ENCODE measurements around the gene PDZRN3.

GRCh38 chr3:73398084-73398483, 226.7 kb downstream of the PDZRN3 start:
- no peak for TF ChIP-seq CTCF (conservative IDR thresholded peaks at IDR 0.05)
- no peak for TF ChIP-seq EZH2 (IDR thresholded peaks at IDR 0.05; ENCODE audit: low read depth)

Data from PC-9 (cell line).